Thyroid gland (tissue), 4 donors: ENCODE results near the gene FBXO17. TPM values are rescaled to one million over a fixed set of nuclear protein-coding genes. Genes with fewer than 3 reads are reported as not detected.
A peak's percentile ranks its signal among the peaks of the same experiment; 100 is the strongest.

Experiments
- DNase-seq, 2 donors: peaks; one replicate each; pipeline ENCODE4 v3.0.0-alpha.2; 2019
- H3K27ac ChIP-seq, 3 donors: fragments of 200-600 bp; sonication (generic); 1 replicate in 2 of 3; 2 replicates in 1 of 3; pipeline ENCODE4 v1.5.1; 2016 to 2019; ENCODE audit warnings: mild to moderate bottlenecking in 1 of 3, moderate library complexity in 1 of 3
- H3K27me3 ChIP-seq: fragments of 200-600 bp; sonication (generic); one replicate; pipeline ENCODE4 v1.5.1; 2019
- H3K36me3 ChIP-seq, 2 donors: fragments of 200-600 bp; sonication (generic); one replicate each; pipeline ENCODE4 v1.5.1; 2016 to 2019
- H3K4me1 ChIP-seq, 2 donors: fragments of 200-600 bp; sonication (generic); one replicate each; pipeline ENCODE4 v1.5.1; 2017 to 2019
- H3K4me3 ChIP-seq, 3 donors: fragments of 200-600 bp; sonication (generic); replicated peaks in 1 of 3; 1 replicate in 2 of 3; 2 replicates in 1 of 3; pipeline ENCODE4 v1.5.1; 2016; ENCODE audit warnings: mild to moderate bottlenecking in 1 of 3
- H3K9me3 ChIP-seq: fragments of 200-600 bp; sonication (generic); one replicate; pipeline ENCODE4 v1.5.1; 2017
- POLR2A ChIP-seq, 2 donors: fragments of 450-650 bp; IDR thresholded peaks; one replicate each; pipeline ENCODE4 v1.6.1; 2017; ENCODE audit warnings: antibody characterized with exemption in 2 of 2, mild to moderate bottlenecking in 2 of 2, moderate library complexity in 1 of 2
- WGBS, 2 donors: methylation state at CpG; one replicate each; pipeline ENCODE4 v1.1.5; 2017; 5-methylcytosine and 5-hydroxymethylcytosine counted together
- intact Hi-C: fragments of 100-400 bp; cut with DNase I; formaldehyde crosslinking; loops from one replicate; pipeline ENCODE4 v1.15.1; 2023
- total RNA-seq, 4 donors: library from RNA; depleted of rRNA; stranded (reverse); fragments of >200 nt; gene quantifications; one replicate each; pipeline ENCODE4 v1.2.3, GENCODE V29; 2016
- TF ChIP-seq, protein P1 (sequence below), 6 experiments: fragments of 200-600 bp in 3 of 6; fragments of 450-650 bp in 3 of 6; sonication (generic) in 3 of 6; IDR thresholded peaks; one replicate each; pipeline ENCODE4 v1.5.1; 2016 to 2019; ENCODE audit warnings: antibody characterized with exemption in 6 of 6, mild to moderate bottlenecking in 2 of 6, inconsistent platforms in 1 of 6, moderate library complexity in 1 of 6

Gene FBXO17
- total RNA-seq, 4 donors from 2014 or later = 4.3 to 18.0 (median 8.1) TPM

DNA sequence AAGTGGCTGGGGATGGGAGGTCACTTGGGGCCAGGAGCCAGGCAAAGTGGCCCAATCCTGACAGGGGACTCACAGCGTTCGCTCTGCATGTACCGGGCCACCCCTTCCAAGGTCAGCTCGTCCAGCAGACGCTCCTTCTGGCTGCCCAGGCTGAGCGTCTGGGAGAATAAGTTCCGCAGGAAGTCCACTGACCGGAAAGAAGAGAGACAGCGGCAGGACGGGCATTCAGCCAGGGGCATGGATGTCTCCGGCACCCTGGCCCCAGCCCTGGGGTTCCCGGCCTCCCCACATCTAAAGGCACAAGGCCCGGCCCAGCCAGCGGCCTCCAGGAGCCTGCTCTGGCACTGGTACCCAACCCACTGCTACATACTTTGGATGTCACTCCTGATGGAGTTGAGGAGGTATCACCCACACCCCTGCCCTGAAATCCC is 82.2 kb downstream of the FBXO17 start:
- peak; percentile 81 to 83 for DNase-seq
- Histone ChIP-seq H3K4me1 (peaks cover 20 to 29% of the 10 kb centered on the region in 2 donors), H3K27ac (peak overlapping the region; percentile 56 to 77 (median 60))

DNA sequence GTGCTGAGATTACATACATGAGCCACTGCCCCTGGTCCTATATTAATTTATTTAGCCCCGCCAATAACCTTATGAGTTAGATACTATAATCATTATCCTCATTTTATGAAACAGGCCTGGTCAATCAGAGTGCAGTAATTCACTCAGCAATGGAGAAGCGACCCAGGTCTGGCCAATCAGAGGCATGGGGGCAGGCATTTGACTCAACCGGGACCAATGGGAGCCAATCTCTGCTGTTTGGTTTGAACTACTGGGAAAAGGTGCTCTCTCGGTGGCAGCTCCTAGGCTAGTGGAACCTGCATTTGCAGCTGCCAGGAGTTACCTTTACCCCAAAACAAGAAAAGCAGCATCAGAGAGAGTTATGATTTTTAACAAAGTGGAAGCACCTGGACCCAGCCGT is 82.7 kb downstream of the FBXO17 start:
- intact Hi-C loops = no loop called here
- WGBS, 2 donors = 58 to 61% methylated on average over 5 of the region's 5 CpGs
- no peaks in the 10 kb centered on the region for H3K27me3 ChIP-seq
- peak overlapping the region; percentile 56 to 77 (median 60) for H3K27ac ChIP-seq
- no peak for TF ChIP-seq POLR2A (IDR thresholded peaks at IDR 0.05)
- H3K36me3 ChIP-seq = peaks cover 16% of the 10 kb centered on the region in 2 donors
- H3K4me1 ChIP-seq = peaks cover 16 to 24% of the 10 kb centered on the region in 2 donors
- no peaks in the 10 kb centered on the region for H3K9me3 ChIP-seq
- no peak for DNase-seq
- H3K4me3 ChIP-seq = no peak overlapping the region

More for the DNA sequence above, 82.2 kb downstream of the FBXO17 start:
- WGBS, 2 donors = 21 to 28% methylated on average over 10 of the region's 14 CpGs
- Histone ChIP-seq H3K36me3 (peaks cover 16% of the 10 kb centered on the region in 2 donors), H3K4me3 (no peak overlapping the region), H3K9me3 (no peaks in the 10 kb centered on the region), H3K27me3 (no peaks in the 10 kb centered on the region)
- intact Hi-C loops = no loop called here
- TF ChIP-seq POLR2A (IDR thresholded peaks at IDR 0.05) = no peak
- TF ChIP-seq, protein P1, sequence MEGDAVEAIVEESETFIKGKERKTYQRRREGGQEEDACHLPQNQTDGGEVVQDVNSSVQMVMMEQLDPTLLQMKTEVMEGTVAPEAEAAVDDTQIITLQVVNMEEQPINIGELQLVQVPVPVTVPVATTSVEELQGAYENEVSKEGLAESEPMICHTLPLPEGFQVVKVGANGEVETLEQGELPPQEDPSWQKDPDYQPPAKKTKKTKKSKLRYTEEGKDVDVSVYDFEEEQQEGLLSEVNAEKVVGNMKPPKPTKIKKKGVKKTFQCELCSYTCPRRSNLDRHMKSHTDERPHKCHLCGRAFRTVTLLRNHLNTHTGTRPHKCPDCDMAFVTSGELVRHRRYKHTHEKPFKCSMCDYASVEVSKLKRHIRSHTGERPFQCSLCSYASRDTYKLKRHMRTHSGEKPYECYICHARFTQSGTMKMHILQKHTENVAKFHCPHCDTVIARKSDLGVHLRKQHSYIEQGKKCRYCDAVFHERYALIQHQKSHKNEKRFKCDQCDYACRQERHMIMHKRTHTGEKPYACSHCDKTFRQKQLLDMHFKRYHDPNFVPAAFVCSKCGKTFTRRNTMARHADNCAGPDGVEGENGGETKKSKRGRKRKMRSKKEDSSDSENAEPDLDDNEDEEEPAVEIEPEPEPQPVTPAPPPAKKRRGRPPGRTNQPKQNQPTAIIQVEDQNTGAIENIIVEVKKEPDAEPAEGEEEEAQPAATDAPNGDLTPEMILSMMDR (IDR thresholded peaks at IDR 0.05) = no peak

DNA sequence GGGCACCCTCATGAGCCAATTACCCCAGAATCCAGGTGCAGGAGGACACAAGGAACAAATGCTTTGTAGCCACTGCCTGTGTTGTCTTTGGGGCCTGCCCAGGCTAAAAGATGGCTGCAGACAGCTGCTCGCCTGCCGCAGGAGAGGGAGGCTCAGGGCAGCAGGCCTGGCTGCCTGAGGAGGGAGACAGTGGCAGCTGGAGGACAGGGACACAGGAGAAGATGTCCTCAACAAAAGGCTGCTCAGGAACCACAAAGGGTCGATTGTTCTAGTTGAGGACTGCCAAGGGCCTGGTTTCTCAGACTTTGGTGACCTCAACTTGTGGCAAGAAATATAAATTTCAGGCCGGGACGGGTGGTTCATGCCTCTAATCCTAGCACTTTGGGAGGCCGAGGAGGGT is 83.8 kb downstream of the FBXO17 start:
- peaks cover 16% of the 10 kb centered on the region in 2 donors for H3K36me3 ChIP-seq
- H3K9me3 ChIP-seq = no peaks in the 10 kb centered on the region
- H3K4me1 ChIP-seq = peaks cover 16 to 19% of the 10 kb centered on the region in 2 donors
- 92 to 94% methylated on average over 6 of the region's 6 CpGs for WGBS, 2 donors
- DNase-seq = no peak
- intact Hi-C loops = no loop called here
- no peak for TF ChIP-seq POLR2A (IDR thresholded peaks at IDR 0.05)
- TF ChIP-seq, protein P1 (IDR thresholded peaks at IDR 0.05) = no peak
- H3K27ac ChIP-seq = no peak overlapping the region
- H3K27me3 ChIP-seq = no peaks in the 10 kb centered on the region
- H3K4me3 ChIP-seq = no peak overlapping the region

Other genes with a start within 250 kb of the FBXO17 start
- gene CAPN12, start 231.3 kb downstream of the FBXO17 start, total RNA-seq = 1 to 10 TPM in 2 of 4 donors, not detected in 2; 1.6 to 2.0 TPM
- not detected for gene LGALS7, start 202.2 kb downstream of the FBXO17 start, total RNA-seq
- gene LGALS7B, start 186.5 kb downstream of the FBXO17 start, total RNA-seq = not detected
- 1 to 10 TPM in 2 of 4 donors, not detected in 2; 1.6 TPM for gene LGALS4, start 162.8 kb downstream of the FBXO17 start, total RNA-seq
- 100 to 1,000 TPM in 3 of 4 donors, 10 to 100 TPM in 1; 89.3 to 131 (median 130) TPM for gene ECH1, start 143.9 kb downstream of the FBXO17 start, total RNA-seq
- gene HNRNPL, start 125.8 kb downstream of the FBXO17 start, total RNA-seq = 100 to 1,000 TPM; 181 to 247 (median 232) TPM
- gene RINL, start 97.5 kb downstream of the FBXO17 start, total RNA-seq = 10 to 100 TPM in 3 of 4 donors, 1 to 10 TPM in 1; 6.4 to 18.7 (median 13.5) TPM
- 100 to 1,000 TPM in 1 of 4 donors, 10 to 100 TPM in 3; 69.6 to 107 (median 90.7) TPM for gene SIRT2, start 76.1 kb downstream of the FBXO17 start, total RNA-seq
- 10 to 100 TPM; 18.6 to 23.7 (median 21.2) TPM for gene NFKBIB, start 75.8 kb downstream of the FBXO17 start, total RNA-seq
- 1 to 10 TPM in 2 of 4 donors, not detected in 2; 1.2 to 1.9 TPM for gene CCER2, start 63.6 kb downstream of the FBXO17 start, total RNA-seq
- 10 to 100 TPM; 26.6 to 52.0 (median 37.8) TPM for gene SARS2, start 45.0 kb downstream of the FBXO17 start, total RNA-seq
- 10 to 100 TPM; 17.7 to 33.6 (median 22.1) TPM for gene MRPS12, start 44.8 kb downstream of the FBXO17 start, total RNA-seq
- 1 to 10 TPM in 3 of 4 donors, under 1 TPM in 1; 0.24 to 5.0 (median 3.0) TPM for gene FBXO27, start 56.8 kb upstream of the FBXO17 start, total RNA-seq
- under 1 TPM in 1 of 4 donors, not detected in 3; 0.22 TPM for gene ACP7, start 108.6 kb upstream of the FBXO17 start, total RNA-seq
- 10 to 100 TPM; 12.4 to 24.9 (median 23.2) TPM for gene PAK4, start 150.0 kb upstream of the FBXO17 start, total RNA-seq
- gene NCCRP1, start 221.2 kb upstream of the FBXO17 start, total RNA-seq = under 1 TPM in 3 of 4 donors, not detected in 1; 0.45 to 0.81 (median 0.78) TPM
- gene SYCN, start 228.5 kb upstream of the FBXO17 start, total RNA-seq = not detected